ENCODE data around the gene NRGN.
A peak's percentile ranks its signal among the peaks of the same experiment; 100 is the strongest.

Gene NRGN

GRCh38 chr11:124740277-124740882, 638 bp downstream of the NRGN start:
- peak; percentile 57 for DNase-seq (ENCODE audit: low read depth, low spot score)

GRCh38 chr11:124742555-124742954, 2.8 kb downstream of the NRGN start:
- DNase-seq (ENCODE audit: low read depth, low spot score), result no peak

- no peak for DNase-seq (ENCODE audit: low read depth, low spot score)
Measured at GRCh38 chr11:124743050-124743449, 3.3 kb downstream of the NRGN start.

GRCh38 chr11:124745270-124745834, 5.6 kb downstream of the NRGN start:
- DNase-seq (ENCODE audit: low read depth, low spot score), result no peak

GRCh38 chr11:124745835-124746620, 6.3 kb downstream of the NRGN start:
- no peak for DNase-seq (ENCODE audit: low read depth, low spot score)

DNA sequence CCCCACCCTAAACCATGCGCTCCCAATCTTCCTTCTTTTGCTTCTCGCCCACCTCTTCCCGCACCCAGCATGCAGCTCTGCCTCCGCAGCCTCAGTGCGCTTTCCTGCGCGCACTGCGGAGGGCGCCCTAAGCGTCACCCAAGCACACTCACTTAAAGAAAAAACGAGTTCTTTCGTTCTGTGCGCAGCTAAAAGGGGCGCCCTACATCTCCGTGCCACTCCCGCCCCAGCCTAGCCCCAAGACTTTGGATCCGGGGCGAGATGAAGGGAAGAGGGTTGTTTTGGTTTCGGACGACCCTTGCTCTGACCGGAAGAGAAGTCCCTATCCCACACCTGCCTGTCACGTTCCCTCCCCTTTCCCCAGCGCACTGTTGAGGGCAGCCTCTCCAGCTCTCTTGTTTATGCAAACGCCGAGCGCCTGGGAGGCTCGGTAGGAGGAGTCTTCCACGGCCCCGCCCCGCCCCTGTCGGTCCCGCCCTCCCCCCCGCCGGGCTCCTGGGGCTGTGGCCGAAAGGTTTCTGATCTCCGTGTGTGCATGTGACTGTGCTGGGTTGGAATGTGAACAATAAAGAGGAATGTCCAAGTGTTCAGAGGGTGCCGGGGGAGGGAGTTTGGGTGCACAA, 7.0 kb downstream of the NRGN start:
- DNase-seq (ENCODE audit: low read depth, low spot score), result peak; percentile 91

GRCh38 chr11:124747406-124748099, 7.8 kb downstream of the NRGN start:
- DNase-seq (ENCODE audit: low read depth, low spot score), result no peak

DNA sequence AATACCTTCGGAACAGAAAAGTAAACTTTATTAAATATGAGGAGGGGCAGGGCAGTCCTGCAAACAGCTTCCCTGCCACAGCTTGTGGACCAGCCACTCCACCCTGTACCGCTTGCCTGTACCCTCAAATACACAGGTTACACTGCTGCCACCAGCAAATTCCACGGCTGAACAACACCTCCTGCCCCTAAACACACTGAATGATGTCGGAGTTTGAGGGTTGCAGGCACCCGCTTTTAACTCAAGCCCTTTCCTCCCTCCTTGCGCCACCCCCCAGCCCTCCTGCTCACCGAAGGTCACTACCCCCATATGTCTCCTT, 8.3 kb downstream of the NRGN start:
- DNase-seq (ENCODE audit: low read depth, low spot score), result no peak

GRCh38 chr11:124748481-124749343, 9.0 kb downstream of the NRGN start:
- DNase-seq (ENCODE audit: low read depth, low spot score), result no peak

GRCh38 chr11:124749912-124750311, 10.2 kb downstream of the NRGN start:
- DNase-seq (ENCODE audit: low read depth, low spot score), result no peak

- no peak for DNase-seq (ENCODE audit: low read depth, low spot score)
Measured at GRCh38 chr11:124751391-124751740, 11.6 kb downstream of the NRGN start.

DNA sequence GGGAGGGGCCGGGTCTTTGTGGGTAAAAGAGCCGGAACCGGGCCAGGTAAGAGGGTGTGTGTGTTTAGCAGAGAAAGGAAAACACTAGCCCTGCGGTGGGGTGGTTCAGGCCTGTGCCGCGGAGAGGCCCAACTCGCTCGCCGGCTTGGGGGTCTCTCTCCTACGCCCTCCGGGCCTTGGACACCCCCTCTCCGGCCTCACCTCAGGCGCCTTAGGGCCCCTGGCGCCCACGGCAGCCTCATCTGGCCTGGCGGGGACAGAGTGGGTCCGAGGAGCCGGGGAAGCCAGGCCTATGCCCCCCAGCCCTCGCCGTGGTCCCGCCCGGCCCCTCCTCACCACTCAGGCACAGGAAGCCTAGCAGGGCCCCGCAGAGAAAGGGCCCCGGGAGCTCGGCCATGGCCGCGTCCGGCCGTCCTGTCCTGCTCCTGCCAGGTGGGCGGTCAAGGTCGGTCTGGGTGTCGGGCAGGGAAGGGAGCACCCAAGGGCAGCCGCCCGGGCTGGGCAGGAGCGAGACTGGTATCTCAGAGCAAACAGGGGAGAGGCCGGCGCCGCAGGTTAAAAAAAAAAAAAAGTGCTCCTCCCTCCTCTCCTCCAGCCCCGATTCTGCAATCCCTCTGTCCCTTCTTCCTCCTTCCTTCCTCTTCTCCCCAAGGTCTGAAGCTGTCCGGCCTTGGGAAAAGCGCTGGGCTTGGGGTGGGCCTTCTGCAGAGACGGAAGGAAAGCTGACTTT, 12.2 kb downstream of the NRGN start, which contains the start of gene VSIG2:
VSIG2 (minus strand) TSS at position 515 of the 730 bp plus-strand sequence; CDS start at position 397, 118 bp downstream.
- peak; percentile 26 for DNase-seq (ENCODE audit: low read depth, low spot score)

DNA sequence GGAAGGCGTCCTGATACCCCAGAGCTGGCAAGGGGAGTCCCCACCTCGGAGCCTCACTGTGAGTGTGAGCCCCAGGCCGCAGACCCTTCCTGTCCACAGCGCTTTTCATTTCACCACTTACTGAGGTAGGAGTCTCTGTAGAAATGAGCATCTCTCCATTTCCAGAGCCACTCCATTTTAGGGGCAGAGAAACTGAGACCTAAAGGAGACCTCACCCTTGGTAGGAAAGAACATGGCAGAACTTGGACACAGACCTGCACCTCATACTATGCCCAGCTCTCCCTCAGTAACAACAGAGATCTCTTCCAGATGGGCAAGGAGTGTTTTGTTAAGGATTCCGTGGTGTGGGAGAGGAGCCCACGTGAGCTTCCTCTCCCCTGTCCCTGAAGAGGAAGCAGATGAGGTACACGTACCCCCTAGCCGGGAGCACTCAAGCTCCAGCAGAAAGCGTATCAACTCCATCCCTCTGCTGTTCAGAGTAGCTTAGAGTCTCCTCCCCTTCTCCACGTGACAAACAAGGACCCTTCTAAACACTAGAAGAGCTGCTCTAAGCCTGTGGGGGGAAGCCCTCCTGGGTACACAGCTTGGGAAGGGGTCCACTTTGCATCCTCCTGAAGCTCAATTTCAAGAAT, 12.8 kb downstream of the NRGN start:
- no peak for DNase-seq (ENCODE audit: low read depth, low spot score)

GRCh38 chr11:124753205-124753604, 13.5 kb downstream of the NRGN start:
- no peak for DNase-seq (ENCODE audit: low read depth, low spot score)

- DNase-seq (ENCODE audit: low read depth, low spot score), result no peak
Measured at GRCh38 chr11:124753624-124754023, 13.9 kb downstream of the NRGN start.

GRCh38 chr11:124754309-124754708, 14.6 kb downstream of the NRGN start:
- no peak for DNase-seq (ENCODE audit: low read depth, low spot score)

DNA sequence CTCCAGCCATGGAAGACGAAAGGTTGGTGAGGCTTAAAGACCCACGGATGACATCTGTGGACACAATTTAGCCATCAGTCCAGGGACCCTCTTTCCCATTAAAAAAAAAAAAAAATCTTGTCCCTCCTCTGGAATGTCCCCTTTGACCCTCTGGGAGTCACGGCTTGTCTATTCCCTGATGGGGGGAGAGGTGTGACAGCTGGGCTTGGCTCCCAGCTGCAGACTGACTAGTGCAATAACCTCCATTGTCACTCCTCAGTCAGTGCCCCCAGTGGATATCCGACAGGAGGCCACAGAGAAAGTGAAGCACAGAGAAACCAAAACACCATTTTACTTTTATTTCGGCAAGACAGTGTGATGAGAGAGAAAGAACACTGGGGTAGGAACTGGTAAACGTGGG, 15.0 kb downstream of the NRGN start:
- DNase-seq (ENCODE audit: low read depth, low spot score), result no peak

DNA sequence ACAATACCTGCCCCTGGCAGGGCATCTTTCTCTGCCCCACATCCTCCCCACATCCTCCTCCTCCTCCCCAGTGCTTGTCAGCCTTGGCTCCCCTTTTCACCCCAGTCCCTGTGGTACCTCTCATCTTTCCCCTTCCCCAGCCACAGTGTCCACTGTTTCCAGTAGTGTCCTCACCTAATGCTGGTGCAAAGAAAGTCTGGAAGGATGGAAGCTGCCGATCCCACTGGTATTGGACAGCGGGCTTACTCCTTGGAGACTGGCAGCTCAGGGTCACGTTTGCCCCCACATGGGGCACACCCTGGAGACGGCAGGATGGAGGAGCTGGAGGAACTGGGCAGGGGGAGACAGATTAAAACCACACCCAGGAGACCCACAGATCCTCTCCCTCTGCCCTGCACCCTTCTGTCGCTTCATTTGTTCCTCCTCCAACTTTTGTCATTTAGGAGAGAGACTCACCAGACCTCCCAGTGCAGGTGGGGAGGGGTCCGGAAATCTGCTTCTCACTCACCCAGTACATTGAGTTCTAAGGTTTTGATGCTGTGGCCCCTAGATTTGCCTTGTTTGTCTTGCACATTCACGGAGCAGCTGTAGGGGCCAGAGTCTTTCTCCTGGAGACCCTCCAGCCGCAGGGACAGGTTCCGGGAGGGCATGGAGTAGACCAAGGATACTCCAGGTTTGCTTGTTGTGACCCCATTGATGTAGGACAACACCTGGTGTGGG, 16.5 kb downstream of the NRGN start:
- DNase-seq (ENCODE audit: low read depth, low spot score), result no peak

GRCh38 chr11:124756753-124757227, 17.0 kb downstream of the NRGN start:
- no peak for DNase-seq (ENCODE audit: low read depth, low spot score)

Measured in ELF-1 (cell line).